Fibroblast of the aortic adventitia (primary cell): ENCODE measurements around the gene IL11RA. TPM values are rescaled to one million over a fixed set of nuclear protein-coding genes. Genes with fewer than 3 reads are reported as not detected.

Source experiments
- DNase-seq: peaks from one replicate; pipeline ENCODE4 v3.0.0-alpha.2; 2010; ENCODE audit warnings: low read depth
- H3K4me3 ChIP-seq: 2 replicates; pipeline ENCODE4 v1.5.1; 2011; ENCODE audit warnings: low read depth, mild to moderate bottlenecking, control low read depth, low read length, moderate library complexity
- CTCF ChIP-seq: IDR thresholded peaks from 2 replicates; pipeline ENCODE4 v1.5.1; 2011; ENCODE audit warnings: mild to moderate bottlenecking, low read length, control low read depth, inconsistent platforms; ENCODE audit not compliant: insufficient read depth
- total RNA-seq: library from RNA; depleted of rRNA; stranded (reverse); fragments of >200 nt; gene quantifications from 2 replicates; pipeline ENCODE4 v1.2.3, GENCODE V29; 2012; ENCODE audit warnings: low replicate concordance

The IL11RA gene
- total RNA-seq = 23.8 and 26.7 TPM in 2 replicates

GRCh38 chr9:34651876-34652601 lies at the start of gene IL11RA:
IL11RA (plus strand) TSS chr9:34652185; CDS start chr9:34655218, 3,033 bp downstream.
- H3K4me3 ChIP-seq = peak within 1 kb of the TSS; percentile 63
- DNase-seq = peak; percentile 86
- no peak for TF ChIP-seq CTCF

GRCh38 chr9:34603610-34604231 lies 48.3 kb upstream of the IL11RA start:
- peak; percentile 76 for DNase-seq
- peak; percentile 93 for TF ChIP-seq CTCF
- H3K4me3 ChIP-seq = no peak overlapping the region

- no peak for DNase-seq
- TF ChIP-seq CTCF = no peak
Measured at GRCh38 chr9:34606190-34606589, 45.8 kb upstream of the IL11RA start.

GRCh38 chr9:34606905-34607304 lies 45.1 kb upstream of the IL11RA start:
- DNase-seq = no peak
- no peak for TF ChIP-seq CTCF
- H3K4me3 ChIP-seq = no peak overlapping the region

More at GRCh38 chr9:34606190-34606589, 45.8 kb upstream of the IL11RA start:
- no peak overlapping the region for H3K4me3 ChIP-seq

GRCh38 chr9:34607331-34607730 lies 44.7 kb upstream of the IL11RA start:
- TF ChIP-seq CTCF = no peak
- DNase-seq = no peak
- no peak overlapping the region for H3K4me3 ChIP-seq

GRCh38 chr9:34610434-34611206 lies 41.4 kb upstream of the IL11RA start:
- DNase-seq = no peak
- peak overlapping the region; percentile 87 for H3K4me3 ChIP-seq
- TF ChIP-seq CTCF = no peak
